Stimulated activated effector memory CD8-positive, alpha-beta T cell treated with anti-CD3 and anti-CD28 coated beads, Interleukin-12 subunit alpha, Interleukin-12 subunit beta, amount 100 ng/mL, for 72 hours (primary cell): Measurements from ENCODE around the gene DGCR8.

Experiments used
- ATAC-seq: fragments of 150-1000 bp; cut with Tn5 transposase; 2 replicates; pipeline ENCODE4 v1.10.0; 2021
- DNase-seq, 2 donors: peaks; one replicate each; pipeline ENCODE4 v3.0.0; 2021 to 2022; ENCODE audit warnings: low spot score in 2 of 2
- H3K27ac Mint-ChIP-seq: one replicate; pipeline ENCODE4 v1.8.0; 2022; ENCODE audit warnings: mild to moderate bottlenecking, mixed read lengths
- H3K36me3 Mint-ChIP-seq: one replicate; pipeline ENCODE4 v1.8.0; 2022; ENCODE audit warnings: mild to moderate bottlenecking, mixed read lengths
- H3K4me1 Mint-ChIP-seq: one replicate; pipeline ENCODE4 v1.8.0; 2022; ENCODE audit warnings: mixed read lengths
- H3K4me3 Mint-ChIP-seq: one replicate; pipeline ENCODE4 v1.8.0; 2022; ENCODE audit warnings: mild to moderate bottlenecking, mixed read lengths
- H3K9me3 Mint-ChIP-seq: one replicate; pipeline ENCODE4 v1.8.0; 2022; ENCODE audit warnings: mixed read lengths

DGCR8 gene

DNA sequence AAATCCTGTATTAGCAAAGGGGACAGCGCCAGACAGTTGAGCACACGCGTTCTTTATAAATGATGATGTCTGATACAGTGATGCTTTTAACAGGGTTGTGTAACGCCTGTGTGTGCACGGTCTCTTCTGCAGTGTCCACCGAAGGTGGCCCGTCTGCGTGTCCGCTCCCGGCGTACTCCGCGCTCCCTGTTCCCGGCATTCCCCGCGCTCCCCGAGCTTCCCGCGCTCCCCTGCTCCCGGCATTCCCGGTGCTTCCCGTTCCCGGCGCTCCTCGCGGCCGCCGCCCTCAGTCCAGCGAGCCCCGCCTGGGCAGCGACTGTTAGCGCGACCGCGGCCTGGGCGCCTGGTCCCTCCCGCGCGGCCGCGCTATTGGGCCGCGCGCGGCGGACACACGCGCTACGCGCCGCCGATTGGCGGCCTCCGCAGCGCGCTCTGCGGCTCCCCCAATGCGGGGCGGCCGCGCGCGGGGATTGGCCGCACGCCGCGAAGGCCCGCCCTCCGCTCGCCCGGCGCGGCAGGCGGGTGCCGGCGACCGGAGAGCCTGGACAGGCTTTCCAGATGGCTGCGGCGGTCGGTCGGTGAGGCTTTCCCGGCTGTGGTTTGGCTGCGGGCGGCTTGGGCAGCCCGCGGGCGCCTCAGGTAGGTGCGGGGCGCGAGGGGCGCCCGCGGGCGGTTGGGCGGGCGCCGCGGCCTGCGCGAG is at the start of gene DGCR8:
DGCR8 (plus strand) TSS at position 497 of the 700 bp plus-strand sequence. CDS start 5,723 bp downstream, outside the sequence.
- Mint-ChIP-seq H3K4me1 (peaks cover 43% of the 10 kb centered on the region), H3K4me3 (peak within 1 kb of the TSS; percentile 87), H3K9me3 (no peaks in the 10 kb centered on the region), H3K36me3 (peaks cover 11% of the 10 kb centered on the region), H3K27ac (peak within 1 kb of the TSS; percentile 72)
- ATAC-seq (peak; percentile 92), DNase-seq (peak; percentile 68 to 88)

DNA sequence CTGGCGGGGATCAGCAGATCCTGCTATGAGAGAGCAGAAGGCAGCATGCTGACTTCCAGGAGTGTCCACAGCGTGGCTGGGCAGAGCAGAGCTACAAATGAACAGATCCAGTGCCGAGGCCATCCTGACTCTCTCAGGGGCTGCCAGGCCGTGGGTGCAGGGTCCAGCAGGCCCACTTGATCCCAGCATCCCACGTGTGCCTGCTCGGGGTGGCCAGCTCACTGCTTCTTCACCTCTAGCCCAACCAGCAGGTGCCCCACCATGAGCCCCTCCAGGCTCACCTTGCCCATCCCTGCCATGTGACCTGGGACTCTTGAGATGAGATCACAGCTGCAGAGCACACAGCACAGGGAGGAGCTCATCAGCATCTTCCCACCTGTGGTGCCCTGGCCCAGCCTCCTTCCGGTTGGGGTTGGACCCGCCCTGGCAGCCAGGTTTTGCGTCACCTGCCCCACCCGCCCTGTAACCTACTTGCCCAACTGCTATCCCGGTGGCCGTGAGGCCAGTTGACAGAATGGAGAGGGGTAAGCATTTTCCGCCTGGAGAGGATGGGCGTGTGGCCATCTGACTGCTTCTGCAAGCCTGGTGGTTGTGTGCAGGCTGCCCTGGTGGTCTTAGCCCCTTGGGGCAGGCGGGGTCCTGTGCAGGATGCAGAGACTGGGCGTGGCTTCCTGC is 48.2 kb upstream of the DGCR8 start:
- ATAC-seq: peak; percentile 90
- peaks cover 4% of the 10 kb centered on the region for H3K36me3 Mint-ChIP-seq
- H3K4me3 Mint-ChIP-seq: no peak overlapping the region
- H3K9me3 Mint-ChIP-seq: no peaks in the 10 kb centered on the region
- DNase-seq: no peak
- H3K4me1 Mint-ChIP-seq: peaks cover 37% of the 10 kb centered on the region
- peak overlapping the region; percentile 77 for H3K27ac Mint-ChIP-seq

DNA sequence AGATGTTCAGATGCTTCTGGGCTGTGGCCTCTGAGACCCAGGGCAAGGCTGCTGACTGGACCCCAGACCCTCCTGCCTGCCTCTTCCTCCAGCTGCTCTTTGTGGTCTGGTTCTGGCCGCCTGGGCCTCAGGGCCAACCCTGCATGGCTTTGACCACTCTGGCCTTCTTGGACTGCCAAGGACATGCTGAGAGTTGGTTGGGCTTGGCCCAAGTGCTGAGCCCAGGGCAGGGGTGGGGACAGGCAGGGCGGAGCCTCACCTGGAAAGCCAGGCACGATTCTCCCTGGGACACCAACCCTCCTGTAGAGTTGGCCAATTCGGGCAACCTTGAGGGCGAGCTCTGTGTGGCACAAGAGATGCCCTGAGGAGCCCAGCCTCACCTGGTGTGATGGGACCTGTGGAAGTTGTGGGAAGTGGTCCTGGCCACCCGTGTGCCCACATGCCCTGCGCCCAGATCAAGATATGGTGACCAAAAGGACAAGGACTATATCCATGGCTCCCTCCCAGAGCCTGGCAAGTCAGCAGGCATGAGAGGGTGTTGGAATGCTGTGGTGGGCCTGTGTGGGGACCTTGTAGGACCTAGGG is 47.5 kb upstream of the DGCR8 start:
- H3K4me1 Mint-ChIP-seq: peaks cover 39% of the 10 kb centered on the region
- no peak overlapping the region for H3K4me3 Mint-ChIP-seq
- H3K9me3 Mint-ChIP-seq: no peaks in the 10 kb centered on the region
- DNase-seq: no peak
- H3K36me3 Mint-ChIP-seq: peaks cover 10% of the 10 kb centered on the region
- ATAC-seq: no peak
- H3K27ac Mint-ChIP-seq: peak overlapping the region; percentile 77

DNA sequence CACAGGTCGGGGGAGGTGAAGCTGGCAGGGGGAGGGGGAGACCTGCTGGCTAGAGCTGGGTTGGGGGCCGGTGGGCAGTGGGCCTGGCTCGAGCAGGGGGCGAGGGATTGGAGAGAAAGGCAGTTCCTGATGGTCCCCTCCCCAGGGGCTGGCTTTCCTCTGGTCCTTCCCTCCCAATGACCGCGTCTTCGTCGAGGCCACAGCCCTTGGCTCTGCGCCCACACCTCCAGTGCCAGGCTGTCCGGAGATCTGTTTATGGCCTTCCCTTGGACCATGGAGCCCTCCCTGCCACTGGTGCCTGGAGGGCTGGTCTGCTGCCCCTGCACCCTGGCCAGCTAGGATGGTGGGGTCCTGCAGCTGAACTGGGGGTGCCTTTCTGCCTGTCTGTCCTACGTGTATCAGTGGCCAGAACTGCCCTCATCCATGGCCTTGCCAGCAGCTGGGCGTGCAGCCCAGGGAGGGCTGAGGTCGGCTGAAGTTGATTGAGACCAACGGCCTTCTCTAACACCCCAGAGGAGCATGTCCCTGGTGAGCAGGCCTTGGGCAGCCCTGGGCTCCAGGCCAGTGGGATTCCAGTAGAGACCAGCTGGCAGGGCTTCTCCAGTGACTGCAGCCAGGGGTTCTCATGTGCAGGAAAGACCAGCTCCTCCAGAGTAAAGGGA is 46.9 kb upstream of the DGCR8 start:
- H3K27ac Mint-ChIP-seq: no peak overlapping the region

DNA sequence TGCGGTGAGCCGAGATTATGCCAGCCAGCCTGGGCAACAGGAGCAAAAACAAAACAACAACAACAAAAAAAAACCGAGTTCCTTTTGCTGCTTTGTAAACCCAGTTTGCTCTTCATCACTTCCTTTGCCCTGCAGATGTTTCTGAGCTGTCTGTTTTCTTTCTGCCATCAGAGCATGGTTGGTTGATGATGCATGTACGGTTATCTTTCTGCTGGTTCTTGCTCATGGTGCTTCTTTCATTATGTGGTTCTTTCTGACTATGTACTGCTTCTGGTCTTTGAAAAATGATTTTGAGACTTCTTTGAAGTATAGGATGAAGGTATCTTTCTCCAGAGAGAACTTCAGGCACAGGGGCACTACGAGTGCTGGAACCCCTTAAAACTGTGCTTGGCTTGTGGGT is 45.9 kb upstream of the DGCR8 start:
- ATAC-seq: no peak
- Mint-ChIP-seq H3K9me3 (no peaks in the 10 kb centered on the region), H3K36me3 (peaks cover 15% of the 10 kb centered on the region), H3K4me1 (peaks cover 44% of the 10 kb centered on the region), H3K4me3 (no peak overlapping the region), H3K27ac (no peak overlapping the region)
- DNase-seq: no peak

More for the DNA sequence above, 46.9 kb upstream of the DGCR8 start:
- Mint-ChIP-seq H3K36me3 (peaks cover 15% of the 10 kb centered on the region), H3K4me1 (peaks cover 44% of the 10 kb centered on the region), H3K4me3 (no peak overlapping the region), H3K9me3 (no peaks in the 10 kb centered on the region)
- no peak for ATAC-seq
- no peak for DNase-seq

DNA sequence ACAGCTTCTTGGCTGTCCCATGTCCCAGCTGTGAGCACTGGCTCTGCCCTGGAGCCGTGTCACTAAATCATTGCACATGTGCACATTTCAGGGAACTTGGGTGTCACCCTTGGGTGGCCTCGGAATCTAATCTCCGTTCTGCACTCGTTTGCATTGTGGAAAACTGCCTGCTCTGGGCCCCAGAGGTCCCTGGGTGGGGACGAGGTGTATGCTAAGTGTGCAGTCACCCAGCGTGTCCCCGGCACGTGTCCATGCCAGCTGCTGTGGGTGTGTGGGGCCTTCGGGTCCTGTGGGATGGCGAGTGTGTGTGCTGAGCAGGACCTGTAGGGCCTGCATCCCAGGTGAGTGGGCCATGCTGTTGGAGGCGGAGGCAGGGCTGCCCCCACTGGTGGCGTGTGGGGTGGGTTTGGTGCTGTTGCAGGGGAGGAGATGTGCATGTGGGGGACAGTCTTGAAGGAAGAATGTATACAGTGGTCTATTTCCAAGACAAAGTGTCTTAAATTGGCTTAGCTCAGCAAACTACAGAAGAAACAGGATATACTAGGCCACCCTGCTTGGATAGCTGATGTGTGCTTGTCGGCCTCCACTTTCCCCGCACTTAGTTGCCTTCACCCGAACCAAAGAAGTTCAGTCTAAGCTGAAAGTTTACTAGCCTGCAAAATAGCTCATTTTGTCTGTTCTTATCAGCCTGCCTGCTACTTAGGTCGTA is 44.5 kb upstream of the DGCR8 start:
- Mint-ChIP-seq H3K4me3 (no peak overlapping the region), H3K4me1 (peaks cover 44% of the 10 kb centered on the region), H3K27ac (peak overlapping the region; percentile 41), H3K9me3 (no peaks in the 10 kb centered on the region), H3K36me3 (peaks cover 20% of the 10 kb centered on the region)
- DNase-seq (no peak), ATAC-seq (no peak)

DNA sequence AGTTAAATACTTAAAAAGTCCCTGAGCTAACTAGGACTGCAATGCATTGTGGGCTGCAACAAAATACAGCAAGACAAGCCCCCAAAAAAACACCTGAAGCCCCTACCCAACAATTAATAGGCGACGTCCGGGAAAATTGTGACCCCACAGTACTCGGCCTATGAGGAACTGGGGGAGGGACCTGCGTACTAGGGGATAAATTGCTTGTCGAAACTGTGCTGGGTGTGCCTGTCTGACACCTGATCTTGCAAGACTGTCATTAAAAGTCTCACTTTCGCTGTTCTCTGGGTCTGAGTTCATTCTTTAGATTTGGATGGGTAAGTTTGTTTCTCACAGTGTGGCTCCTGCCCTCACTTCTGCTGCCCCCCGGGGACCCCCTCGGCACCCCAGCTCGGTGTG is 44.0 kb upstream of the DGCR8 start:
- H3K27ac Mint-ChIP-seq: no peak overlapping the region
- ATAC-seq: no peak

DNA sequence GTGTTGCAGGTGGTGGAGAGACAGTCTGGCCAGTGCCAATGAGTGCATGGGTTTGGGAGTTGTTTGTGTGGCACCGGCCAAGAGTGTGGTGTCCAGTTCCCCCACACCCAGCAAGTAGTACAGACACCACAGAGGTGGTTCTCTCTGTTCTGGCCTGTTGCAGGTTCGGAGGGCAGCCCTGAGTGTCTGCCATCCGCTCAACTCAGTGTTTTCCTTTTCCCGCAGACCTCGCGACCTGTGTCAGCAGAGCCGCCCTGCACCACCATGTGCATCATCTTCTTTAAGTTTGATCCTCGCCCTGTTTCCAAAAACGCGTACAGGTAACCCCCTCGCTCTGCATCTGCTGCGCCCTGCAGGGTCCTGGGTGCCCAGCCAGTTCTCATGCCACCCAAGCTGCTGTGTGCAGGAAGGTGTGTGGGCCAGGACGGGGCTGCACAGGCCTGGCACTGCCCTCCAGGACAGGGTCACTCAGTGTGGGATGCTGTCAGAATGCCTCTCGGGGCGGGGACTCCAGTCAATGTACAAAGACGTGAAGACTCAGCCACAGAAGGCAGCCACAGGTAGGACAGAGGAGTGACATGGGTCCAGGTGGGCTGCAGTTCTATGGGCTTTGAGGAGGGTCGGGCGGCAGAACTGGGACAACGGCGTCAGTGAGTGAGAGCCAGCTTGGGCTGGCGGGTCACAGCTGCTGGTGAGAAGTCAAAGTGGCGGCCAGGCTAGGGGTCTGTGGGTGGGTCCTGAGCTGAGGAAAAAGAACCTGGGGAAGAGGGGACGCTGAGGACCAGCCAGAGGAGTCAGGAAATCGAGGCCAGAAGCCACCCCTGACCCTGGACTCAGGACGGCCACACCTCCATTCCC is 43.3 kb upstream of the DGCR8 start:
- H3K4me1 Mint-ChIP-seq: peaks cover 38% of the 10 kb centered on the region
- no peak for ATAC-seq

More for the DNA sequence above, 44.0 kb upstream of the DGCR8 start:
- no peak for DNase-seq
- Mint-ChIP-seq H3K9me3 (no peaks in the 10 kb centered on the region), H3K4me1 (peaks cover 44% of the 10 kb centered on the region), H3K36me3 (peaks cover 20% of the 10 kb centered on the region), H3K4me3 (no peak overlapping the region)

DNA sequence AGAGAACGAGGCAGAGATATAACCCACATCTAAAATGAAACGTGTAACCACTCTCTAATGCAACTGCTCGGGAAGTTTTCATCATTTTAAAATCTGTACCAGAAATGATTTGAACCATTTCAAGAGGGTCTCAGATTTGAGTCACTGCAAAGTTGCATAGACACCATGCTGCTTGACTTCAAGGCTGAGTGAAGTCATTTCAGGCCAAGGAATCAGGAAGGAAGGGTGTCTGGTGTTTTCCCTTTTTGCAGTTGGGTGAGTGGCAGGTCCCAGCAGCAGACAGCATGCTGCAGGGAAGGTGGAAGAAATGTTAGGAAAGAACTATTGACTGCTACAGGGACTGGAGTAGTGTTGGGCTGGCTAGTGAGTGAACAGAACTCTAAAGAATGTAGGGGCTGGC is 42.6 kb upstream of the DGCR8 start:
- Mint-ChIP-seq H3K4me1 (peaks cover 31% of the 10 kb centered on the region), H3K36me3 (peaks cover 20% of the 10 kb centered on the region), H3K4me3 (no peak overlapping the region), H3K9me3 (no peaks in the 10 kb centered on the region), H3K27ac (peak overlapping the region; percentile 78)
- ATAC-seq (peak; percentile 55), DNase-seq (no peak)

More for the DNA sequence above, 43.3 kb upstream of the DGCR8 start:
- Mint-ChIP-seq H3K36me3 (peaks cover 20% of the 10 kb centered on the region), H3K9me3 (no peaks in the 10 kb centered on the region), H3K4me3 (no peak overlapping the region), H3K27ac (peak overlapping the region; percentile 78)
- DNase-seq: no peak

DNA sequence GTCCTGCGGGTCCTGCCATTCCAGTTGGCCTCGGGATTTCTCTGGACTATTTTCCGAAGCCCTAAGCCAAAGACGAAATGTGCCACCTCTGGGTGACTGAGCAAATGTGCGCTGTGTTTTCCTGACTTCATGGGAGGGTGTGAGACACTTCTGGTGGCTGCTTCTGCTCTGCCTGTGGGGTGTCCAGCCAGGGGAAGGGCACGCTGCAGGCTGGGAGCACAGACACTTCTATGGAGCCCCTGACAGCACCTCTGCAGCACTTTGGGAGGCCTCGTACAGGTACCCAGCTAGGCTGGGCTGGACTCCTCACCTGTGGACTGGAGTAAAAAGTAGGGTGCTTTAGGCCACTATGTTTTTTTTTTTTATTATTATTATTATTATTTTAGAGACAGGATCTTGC is 41.5 kb upstream of the DGCR8 start:
- peaks cover 20% of the 10 kb centered on the region for H3K36me3 Mint-ChIP-seq
- no peak overlapping the region for H3K4me3 Mint-ChIP-seq
- no peaks in the 10 kb centered on the region for H3K9me3 Mint-ChIP-seq
- H3K4me1 Mint-ChIP-seq: peaks cover 29% of the 10 kb centered on the region
- DNase-seq (no peak), ATAC-seq (no peak)
- no peak overlapping the region for H3K27ac Mint-ChIP-seq

DNA sequence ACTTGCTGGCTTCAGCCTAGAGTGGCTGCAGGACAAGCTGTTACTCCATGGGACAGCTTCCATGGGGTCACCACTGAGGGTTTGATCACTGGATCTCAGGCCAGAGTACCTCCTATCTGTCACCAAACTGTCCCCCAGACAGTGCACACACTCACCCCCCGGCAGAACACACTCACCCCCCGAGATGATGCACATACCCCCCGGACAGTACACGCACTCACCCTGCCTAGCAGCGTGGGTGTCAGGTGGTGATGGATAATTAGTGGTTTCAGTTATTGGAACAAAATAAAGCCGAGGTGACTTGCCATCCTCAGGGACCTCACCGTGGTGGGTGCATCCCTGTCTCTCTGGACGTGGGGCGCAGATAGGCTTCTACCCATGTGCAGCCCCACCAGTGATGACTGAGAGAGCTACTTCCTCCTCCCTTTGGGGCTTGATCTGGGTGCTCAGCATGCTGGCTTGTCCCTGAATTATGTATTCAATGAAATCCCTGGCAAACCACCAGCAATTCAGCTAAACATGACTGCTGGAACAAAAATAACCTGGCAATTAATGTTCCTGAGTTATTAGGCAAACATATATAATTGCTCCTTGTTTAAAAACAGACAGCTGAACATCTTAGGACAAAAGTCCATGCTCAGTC is 40.2 kb upstream of the DGCR8 start:
- Mint-ChIP-seq H3K4me1 (peaks cover 28% of the 10 kb centered on the region), H3K9me3 (no peaks in the 10 kb centered on the region), H3K27ac (no peak overlapping the region), H3K4me3 (no peak overlapping the region), H3K36me3 (peaks cover 32% of the 10 kb centered on the region)
- no peak for DNase-seq
- no peak for ATAC-seq

DNA sequence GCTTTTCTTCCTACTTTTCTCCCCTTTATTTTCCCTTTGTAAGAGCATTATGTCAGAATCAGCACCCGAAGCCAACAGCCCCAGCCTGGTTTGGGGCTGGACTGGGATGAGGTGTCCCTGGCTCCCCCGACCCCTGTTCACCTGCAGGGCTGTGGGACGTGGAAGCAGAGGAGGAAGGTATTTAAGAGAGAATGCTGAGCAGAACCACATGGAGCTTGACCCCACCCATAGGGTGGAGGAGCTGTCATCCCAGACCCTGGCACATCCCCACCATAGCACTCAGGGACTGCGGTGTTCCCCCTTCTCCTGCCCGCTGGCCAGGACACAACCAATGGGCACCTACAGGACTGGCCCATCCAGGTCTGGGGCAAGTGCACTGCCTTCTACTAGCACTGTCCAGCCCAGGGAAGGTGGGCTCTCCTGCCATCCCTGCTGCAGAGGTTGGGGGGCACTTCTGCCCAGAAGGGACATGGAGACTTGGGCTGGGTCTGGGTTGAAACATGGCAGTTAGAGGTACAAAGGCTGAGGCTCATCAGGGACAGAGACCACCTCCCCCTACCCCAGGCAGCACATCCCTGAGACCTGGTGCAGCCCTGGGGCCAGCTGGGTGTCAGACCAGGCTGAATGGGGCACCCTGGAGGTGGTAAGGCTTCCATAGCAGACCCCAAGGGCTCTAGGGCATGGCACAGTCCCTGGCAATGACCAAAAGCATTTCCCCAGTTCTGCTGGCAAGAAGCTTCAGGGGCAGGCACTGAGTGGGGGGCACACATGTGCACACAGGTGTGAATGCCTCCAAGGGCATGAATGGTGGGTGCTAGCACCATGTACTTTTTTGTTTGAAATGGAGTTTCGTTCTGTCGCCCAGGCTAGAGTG is 39.5 kb upstream of the DGCR8 start:
- no peaks in the 10 kb centered on the region for H3K9me3 Mint-ChIP-seq
- H3K4me3 Mint-ChIP-seq: no peak overlapping the region
- peaks cover 40% of the 10 kb centered on the region for H3K36me3 Mint-ChIP-seq
- peak overlapping the region; percentile 3 for H3K27ac Mint-ChIP-seq
- ATAC-seq: no peak
- no peak for DNase-seq
- H3K4me1 Mint-ChIP-seq: peaks cover 21% of the 10 kb centered on the region
